GM08714 (cell line): Measurements from ENCODE around the gene IARS2.
A peak's percentile ranks its signal among the peaks of the same experiment; 100 is the strongest.
"Not testable (repeated sequence)": the region's sequence is repeated elsewhere in the genome, so short reads cannot be mapped to it uniquely, and the experiment has no call there.

Source experiments
- H3K4me3 ChIP-seq: fragments of 200-500 bp; sonication (Bioruptor generic); 2 replicates; pipeline ENCODE4 v1.5.1; 2014; ENCODE audit warnings: mild to moderate bottlenecking, low read length, inconsistent platforms
- ZNF274 ChIP-seq: IDR thresholded peaks from 2 replicates; pipeline ENCODE4 v1.6.1; 2012; ENCODE audit warnings: mild to moderate bottlenecking, low read depth, low read length

The IARS2 gene

GRCh38 chr1:220089650-220090556 lies 4.0 kb upstream of the IARS2 start, which contains the start of gene BPNT1:
TSS of gene BPNT1 (minus strand) at chr1:220089788. CDS start at chr1:220079846, 9,942 bp downstream.
- TF ChIP-seq ZNF274, result no peak
- peak within 1 kb of the TSS; percentile 74 for H3K4me3 ChIP-seq

- H3K4me3 ChIP-seq, result no peak overlapping the region
- TF ChIP-seq ZNF274, result no peak
Observed at GRCh38 chr1:220092694-220093093, 1.2 kb upstream of the IARS2 start.

DNA sequence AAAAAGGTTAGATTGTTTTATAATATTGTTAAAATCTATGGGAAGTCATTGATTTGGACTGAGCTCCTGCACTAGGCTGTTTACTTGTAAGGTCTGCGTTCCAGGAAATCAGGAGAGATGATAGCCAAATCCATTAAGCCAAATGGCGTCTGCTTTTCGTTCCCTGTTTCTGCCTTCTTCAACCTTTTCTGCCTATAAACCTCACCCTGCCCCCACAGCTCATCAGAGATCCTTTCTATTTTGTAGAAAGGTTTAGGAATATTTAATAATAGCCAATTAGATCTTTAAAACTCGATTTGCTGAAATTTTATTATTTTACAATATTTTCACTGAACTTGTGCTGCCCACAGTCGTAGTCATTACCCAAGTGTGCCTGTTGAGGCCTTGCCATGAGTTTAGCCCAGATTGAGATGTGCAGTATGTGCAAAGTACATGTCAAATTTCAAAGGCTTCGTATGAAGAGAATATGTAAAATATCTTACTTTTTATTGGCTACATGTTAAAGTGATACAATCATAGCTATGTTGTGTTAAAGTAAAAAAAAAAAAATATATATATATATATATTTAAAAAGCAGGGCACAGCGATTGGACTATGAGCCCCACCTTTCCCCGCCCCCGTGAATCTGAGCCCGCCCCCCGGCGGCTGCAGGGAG lies 444 bp upstream of the IARS2 start:
- no peak overlapping the region for H3K4me3 ChIP-seq
- TF ChIP-seq ZNF274, result no peak

GRCh38 chr1:220099826-220100225 lies 5.9 kb downstream of the IARS2 start:
- no peak for TF ChIP-seq ZNF274
- H3K4me3 ChIP-seq, result no peak overlapping the region

- not testable (repeated sequence) for H3K4me3 ChIP-seq
Observed at GRCh38 chr1:220110473-220110872, 16.5 kb downstream of the IARS2 start.

GRCh38 chr1:220112600-220112999 lies 18.7 kb downstream of the IARS2 start:
- not testable (repeated sequence) for H3K4me3 ChIP-seq

DNA sequence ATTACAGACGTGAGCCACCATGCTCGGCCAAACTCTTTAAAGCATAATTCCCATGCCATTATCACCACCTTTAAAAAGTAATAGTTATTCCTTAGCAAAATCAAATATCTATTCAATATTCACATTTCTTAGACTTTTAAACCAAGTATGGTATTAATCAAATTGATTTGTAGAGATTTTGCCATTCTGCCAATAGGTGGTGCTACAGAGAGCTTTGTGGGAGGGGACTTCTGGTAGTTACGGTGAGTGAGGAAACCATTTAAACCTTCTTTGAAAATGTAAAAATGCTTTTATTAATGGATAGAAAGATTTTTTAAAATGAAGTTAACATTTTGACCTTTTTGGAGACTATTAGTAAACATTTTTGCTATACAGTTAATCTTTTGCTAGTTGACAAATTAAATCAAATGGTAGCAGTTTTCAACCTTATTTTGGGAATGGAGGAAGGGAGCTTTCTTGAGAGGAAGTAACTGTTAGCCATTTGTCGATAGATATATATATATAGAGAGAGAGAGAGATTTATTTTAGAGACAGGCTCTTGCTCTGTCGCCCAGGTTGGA lies 19.3 kb downstream of the IARS2 start:
- H3K4me3 ChIP-seq, result no peak overlapping the region
- TF ChIP-seq ZNF274, result no peak

DNA sequence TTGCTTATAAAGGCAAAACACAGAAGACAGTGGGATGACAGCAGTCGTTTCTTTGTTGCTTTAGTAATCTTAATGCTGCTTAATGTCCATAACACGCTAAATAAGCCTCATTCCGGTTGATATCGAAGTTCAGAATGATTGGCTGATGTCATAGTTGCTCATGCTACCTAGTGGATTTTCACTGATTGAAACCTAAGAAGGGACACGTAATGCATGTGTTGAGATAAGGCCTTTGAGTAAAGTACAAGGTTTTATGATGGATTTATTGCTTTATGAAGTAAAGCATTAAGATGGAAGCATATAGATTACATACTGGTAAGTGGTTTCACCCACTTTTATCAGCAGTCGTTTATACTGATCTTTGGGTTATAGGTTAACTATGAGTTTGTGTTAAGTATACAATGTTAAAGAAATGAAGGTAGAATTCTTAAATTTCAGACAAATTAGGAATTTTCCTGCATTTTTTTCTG lies 25.1 kb downstream of the IARS2 start:
- no peak for TF ChIP-seq ZNF274
- H3K4me3 ChIP-seq, result no peak overlapping the region

DNA sequence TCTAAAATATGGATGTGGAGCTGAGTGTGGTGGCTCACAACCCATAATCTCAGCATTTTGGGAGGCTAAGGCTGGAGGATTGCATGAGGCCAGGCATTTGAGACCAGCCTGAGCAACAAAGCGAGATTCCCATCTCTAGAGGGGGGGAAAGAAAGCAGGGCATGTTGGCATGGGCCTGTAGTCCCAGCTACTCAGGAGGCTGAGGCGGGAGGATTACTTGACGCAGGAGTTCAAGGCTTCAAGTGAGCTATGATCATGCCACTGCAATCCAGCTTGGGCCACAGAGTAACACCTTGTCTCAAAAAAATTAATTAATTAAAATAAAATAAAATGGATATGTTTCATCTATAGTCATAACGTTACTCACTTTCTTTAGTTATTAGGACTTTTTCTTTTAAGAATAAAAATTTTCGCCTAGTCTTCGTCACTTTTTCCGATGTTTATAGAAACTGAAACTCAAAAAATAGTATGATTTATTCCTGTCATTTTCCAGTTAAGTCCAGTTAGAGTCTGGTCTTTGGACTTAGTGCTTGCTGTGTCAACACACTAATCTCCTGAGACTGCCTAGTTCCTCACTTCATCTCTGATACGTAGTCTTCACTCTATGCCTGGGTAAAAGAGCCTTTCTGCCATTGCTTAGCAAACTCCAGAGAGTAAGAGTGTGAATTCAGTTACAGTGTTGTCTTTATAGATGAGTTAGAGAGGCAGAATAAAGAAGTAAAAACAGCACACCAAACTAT lies 28.0 kb downstream of the IARS2 start:
- H3K4me3 ChIP-seq, result no peak overlapping the region
- no peak for TF ChIP-seq ZNF274

GRCh38 chr1:220123066-220123465 lies 29.1 kb downstream of the IARS2 start:
- no peak for TF ChIP-seq ZNF274
- H3K4me3 ChIP-seq, result no peak overlapping the region

DNA sequence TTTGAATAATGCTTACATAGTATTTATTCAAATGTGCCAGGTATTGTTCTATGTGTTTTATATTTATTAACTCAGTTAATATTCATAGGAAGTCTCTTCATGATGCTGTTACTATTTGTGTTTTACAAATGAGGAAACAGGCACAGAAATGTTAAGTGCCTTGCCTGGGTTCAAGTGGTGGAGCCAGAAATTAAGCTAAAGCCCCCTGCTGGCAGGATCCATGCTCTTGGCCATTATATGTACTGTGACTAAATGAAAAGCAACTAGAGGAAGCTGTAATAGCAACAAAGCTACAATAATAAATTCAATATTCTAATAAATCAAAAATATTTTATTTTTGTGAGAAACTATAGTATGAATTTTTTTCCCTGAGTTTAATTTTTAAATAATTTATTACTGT lies 30.0 kb downstream of the IARS2 start:
- no peak for TF ChIP-seq ZNF274
- no peak overlapping the region for H3K4me3 ChIP-seq

- TF ChIP-seq ZNF274, result no peak
- no peak overlapping the region for H3K4me3 ChIP-seq
Observed at GRCh38 chr1:220124542-220124941, 30.6 kb downstream of the IARS2 start.

GRCh38 chr1:220127076-220127475 lies 33.1 kb downstream of the IARS2 start:
- no peak overlapping the region for H3K4me3 ChIP-seq
- TF ChIP-seq ZNF274, result no peak

DNA sequence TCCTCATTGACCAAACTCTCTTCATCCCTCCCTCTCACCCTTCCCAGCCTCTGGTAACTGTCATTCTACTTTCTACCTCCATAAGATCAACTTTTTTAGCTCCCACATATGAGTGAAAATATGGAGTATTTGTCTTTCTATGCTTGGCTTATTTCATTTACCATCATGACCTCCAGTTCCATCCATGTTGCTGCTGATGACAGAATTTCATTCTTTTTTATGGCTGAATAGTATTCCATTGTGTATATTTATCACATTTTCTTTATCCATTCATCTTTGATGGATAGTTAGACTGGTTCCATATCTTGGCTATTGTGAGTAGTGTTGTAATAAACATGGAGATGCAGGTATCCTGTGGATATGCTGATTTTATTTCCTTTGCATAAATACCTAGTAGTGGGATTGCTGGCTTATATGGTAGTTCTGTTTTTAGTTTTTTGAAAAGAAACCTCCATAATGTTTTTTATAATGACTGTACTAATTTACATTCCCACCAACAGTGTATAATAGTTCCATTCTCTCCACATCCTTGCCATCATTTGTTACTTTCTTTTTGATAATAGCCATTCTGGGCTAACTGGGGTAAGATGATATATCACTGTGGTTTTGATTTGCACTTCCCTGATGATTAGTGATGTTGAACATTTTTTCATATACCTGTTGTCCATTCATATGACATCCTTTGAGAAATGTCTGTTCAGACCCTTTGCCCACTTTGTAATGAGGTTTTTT lies 35.7 kb downstream of the IARS2 start:
- H3K4me3 ChIP-seq, result no peak overlapping the region
- TF ChIP-seq ZNF274, result no peak

DNA sequence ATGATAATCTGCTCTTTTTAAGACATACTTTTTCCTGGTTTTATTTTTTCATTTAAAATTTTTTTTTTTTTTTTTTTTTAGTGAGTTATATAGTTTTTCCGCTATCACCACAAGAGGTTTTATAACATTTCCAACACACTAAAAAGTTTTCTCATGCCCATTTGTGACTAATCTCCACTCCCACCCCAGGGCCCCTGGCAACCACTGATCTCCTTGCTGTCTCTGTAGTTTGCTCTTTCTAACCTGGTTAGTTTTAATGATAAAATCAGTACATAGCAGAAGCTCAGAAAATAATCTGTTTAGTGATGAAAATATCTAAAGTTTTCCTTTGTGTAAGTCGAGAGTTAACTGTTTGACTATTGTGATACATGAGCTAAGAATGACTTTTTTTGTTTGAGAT lies 41.8 kb downstream of the IARS2 start:
- no peak overlapping the region for H3K4me3 ChIP-seq
- TF ChIP-seq ZNF274, result no peak
